DMS 273 treated with DMSO at 0.1 percent for 48 hours (cell line): ENCODE results near the gene CCT8.
"Not testable (repeated sequence)": the region's sequence is repeated elsewhere in the genome, so short reads cannot be mapped to it uniquely, and the experiment has no call there.

ENCODE experiments used
- DNase-seq: peaks from one replicate; lab custom pipeline; 2025; lab: John Stamatoyannopoulos, UW

CCT8 gene

GRCh38 chr21:29077651-29078090, 4.2 kb upstream of the CCT8 start:
- DNase-seq, result peak; percentile 51

GRCh38 chr21:29076731-29077640, 3.5 kb upstream of the CCT8 start:
- not testable (repeated sequence) for DNase-seq

- no peak for DNase-seq
Measured at GRCh38 chr21:29075706-29076466, 2.4 kb upstream of the CCT8 start.

- no peak for DNase-seq
Measured at GRCh38 chr21:29074783-29075182, 1.3 kb upstream of the CCT8 start.

- DNase-seq, result no peak
Measured at GRCh38 chr21:29074007-29074376, 544 bp upstream of the CCT8 start.

GRCh38 chr21:29072873-29073221, 601 bp downstream of the CCT8 start:
- DNase-seq, result no peak

GRCh38 chr21:29064850-29065481, 8.5 kb downstream of the CCT8 start:
- no peak for DNase-seq

GRCh38 chr21:29056538-29057050, 16.9 kb downstream of the CCT8 start:
- DNase-seq, result no peak

- no peak for DNase-seq
Measured at GRCh38 chr21:29056005-29056404, 17.4 kb downstream of the CCT8 start.

- no peak for DNase-seq
Measured at GRCh38 chr21:29055080-29055479, 18.4 kb downstream of the CCT8 start.

- no peak for DNase-seq
Measured at GRCh38 chr21:29053656-29054055, 19.8 kb downstream of the CCT8 start.

- DNase-seq, result no peak
Measured at GRCh38 chr21:29053011-29053553, 20.4 kb downstream of the CCT8 start.

- no peak for DNase-seq
Measured at GRCh38 chr21:29052224-29052623, 21.2 kb downstream of the CCT8 start.

- no peak for DNase-seq
Measured at GRCh38 chr21:29034678-29035077, 38.8 kb downstream of the CCT8 start.

- no peak for DNase-seq
Measured at GRCh38 chr21:29033871-29034270, 39.6 kb downstream of the CCT8 start.

- DNase-seq, result no peak
Measured at GRCh38 chr21:29033301-29033700, 40.1 kb downstream of the CCT8 start.

GRCh38 chr21:29030909-29031308, 42.5 kb downstream of the CCT8 start:
- DNase-seq, result no peak

- no peak for DNase-seq
Measured at GRCh38 chr21:29029524-29029923, 43.9 kb downstream of the CCT8 start.

GRCh38 chr21:29025328-29025713, 48.1 kb downstream of the CCT8 start:
- no peak for DNase-seq

- DNase-seq, result peak; percentile 95
Measured at GRCh38 chr21:29024474-29025327, 48.7 kb downstream of the CCT8 start, which contains the start of gene USP16. Gene USP16, plus strand, starts transcription at chr21:29024668. Its CDS starts 3,246 bp downstream, at chr21:29027914.

GRCh38 chr21:29022166-29022565, 51.3 kb downstream of the CCT8 start:
- no peak for DNase-seq
